ENCODE results near the gene TIGIT.

TIGIT gene

DNA sequence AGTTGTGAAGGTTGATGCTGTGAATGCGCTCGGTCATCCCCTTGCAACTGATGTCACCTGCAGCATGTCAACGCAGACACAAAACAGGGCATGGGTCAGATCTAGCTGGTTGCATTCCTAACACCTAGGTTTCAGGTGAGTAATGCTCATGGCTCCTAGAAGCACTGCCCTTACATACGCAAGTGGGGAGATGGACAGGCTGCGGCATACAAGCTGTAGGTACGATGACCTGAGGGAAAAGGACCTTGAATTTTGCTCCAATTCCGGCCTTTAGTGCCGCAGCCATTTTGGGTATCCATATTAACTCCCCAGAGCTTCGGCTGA, 58.0 kb downstream of the TIGIT start:
- no peak for DNase-seq (ENCODE audit: low spot score)

DNA sequence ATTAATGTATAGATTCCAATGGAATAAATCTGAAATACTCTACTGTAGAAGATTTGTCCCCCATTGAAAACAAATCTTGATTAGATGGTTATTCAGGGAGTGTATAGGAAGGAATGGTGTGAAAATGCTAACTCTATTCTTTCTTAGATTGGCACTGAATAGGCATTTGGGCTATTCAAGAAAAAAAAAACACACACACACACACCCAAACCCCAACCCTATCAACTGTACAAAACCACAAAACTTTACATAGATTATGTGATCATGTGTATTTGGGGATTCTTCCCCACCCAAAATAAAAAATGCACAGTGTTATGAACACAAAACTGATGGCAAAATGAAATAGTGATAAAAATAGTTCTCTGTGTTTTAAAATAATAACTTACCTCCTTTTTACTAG, 61.8 kb downstream of the TIGIT start:
- DNase-seq (ENCODE audit: low spot score), result no peak

DNA sequence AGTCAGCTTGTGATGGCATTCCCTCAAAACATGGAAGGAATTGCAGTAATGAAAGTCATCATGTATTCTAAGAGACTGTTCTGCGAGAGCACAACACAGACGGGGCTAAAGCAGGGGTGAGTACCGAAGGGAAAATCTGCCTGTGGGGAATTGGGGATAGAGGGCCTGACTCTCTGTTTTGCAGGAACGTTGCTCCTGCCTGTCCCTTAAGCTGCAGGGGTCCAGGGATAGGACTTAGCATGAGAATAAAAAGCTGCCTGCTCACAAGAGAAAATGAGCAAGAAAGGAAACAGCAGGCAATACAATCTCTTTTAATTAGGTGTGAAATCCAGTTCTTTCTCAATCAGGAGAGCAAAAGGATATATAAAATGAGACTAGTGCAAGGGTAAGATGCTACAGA, 62.2 kb downstream of the TIGIT start:
- no peak for DNase-seq (ENCODE audit: low spot score)

DNA sequence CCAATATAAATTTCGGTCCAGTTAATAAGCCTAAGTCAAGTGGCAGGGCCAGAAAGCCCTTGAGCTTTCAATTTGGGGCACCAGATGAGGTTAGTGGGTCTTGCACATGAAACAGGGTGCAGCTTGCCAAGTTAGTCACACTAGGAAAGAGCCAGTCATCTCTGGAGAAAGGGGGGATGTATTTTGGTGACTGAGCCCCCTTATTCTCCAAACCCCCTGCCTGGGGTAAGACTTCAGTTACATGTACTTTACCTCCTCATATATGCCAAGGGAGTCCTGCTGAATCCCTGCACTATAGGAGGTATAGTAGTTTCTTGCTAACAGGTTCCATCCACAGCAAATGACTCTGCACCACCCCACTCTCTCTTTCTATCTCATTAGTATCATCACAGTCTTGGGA, 62.7 kb downstream of the TIGIT start:
- no peak for DNase-seq (ENCODE audit: low spot score)
